GOT3 (cell line): Measurements from ENCODE around the gene EXOC4.

ENCODE experiments used
- DNase-seq: peaks from one replicate; lab custom pipeline; 2025; ENCODE audit warnings: mixed read lengths; lab: John Stamatoyannopoulos, UW

Gene EXOC4

DNA sequence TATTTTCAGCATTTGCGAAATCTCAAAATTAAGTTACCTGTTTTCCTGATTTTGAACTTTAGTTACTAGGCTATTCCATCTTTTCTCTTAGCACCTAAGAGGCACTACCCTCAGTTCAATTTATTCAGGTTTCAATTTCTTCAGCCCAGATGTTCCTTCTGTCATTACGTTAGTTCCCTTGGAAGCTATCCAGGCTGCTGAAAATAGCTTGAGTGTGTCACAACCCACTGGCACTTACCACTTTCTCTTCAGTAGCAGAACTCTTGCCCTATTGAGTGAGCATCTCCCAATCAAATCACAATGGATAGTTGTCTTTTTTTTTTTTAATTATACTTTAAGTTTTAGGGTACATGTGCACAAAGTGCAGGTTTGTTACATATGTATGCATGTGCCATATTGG, 541.6 kb downstream of the EXOC4 start:
- no peak for DNase-seq

DNA sequence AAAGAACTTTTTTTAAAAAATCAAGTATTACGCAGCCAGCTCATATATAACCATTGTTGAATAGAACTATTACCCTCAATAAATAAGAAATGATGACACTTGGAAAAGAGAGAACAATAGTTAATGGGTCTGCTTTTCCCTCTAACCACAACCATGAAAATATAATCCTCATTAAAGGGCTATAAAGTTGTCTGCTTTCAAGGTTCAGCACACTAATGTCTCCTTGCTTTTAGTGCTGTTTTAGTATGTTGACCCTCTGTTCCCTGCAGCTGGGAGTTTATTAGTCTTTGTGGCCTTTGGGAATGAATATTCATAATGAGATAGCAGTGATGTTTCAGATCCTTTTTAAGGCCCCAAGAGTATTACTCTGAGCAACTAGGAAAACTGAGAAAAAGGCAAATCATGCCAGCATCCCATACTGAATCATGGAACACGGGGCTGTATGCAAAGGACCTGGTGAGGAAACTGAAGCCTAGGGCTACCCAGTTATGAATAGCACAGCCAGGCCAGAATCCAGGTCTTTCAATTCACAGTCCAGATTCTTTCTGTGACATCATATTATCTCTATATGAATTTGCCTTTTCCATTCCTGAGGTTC, 542.3 kb downstream of the EXOC4 start:
- no peak for DNase-seq

DNA sequence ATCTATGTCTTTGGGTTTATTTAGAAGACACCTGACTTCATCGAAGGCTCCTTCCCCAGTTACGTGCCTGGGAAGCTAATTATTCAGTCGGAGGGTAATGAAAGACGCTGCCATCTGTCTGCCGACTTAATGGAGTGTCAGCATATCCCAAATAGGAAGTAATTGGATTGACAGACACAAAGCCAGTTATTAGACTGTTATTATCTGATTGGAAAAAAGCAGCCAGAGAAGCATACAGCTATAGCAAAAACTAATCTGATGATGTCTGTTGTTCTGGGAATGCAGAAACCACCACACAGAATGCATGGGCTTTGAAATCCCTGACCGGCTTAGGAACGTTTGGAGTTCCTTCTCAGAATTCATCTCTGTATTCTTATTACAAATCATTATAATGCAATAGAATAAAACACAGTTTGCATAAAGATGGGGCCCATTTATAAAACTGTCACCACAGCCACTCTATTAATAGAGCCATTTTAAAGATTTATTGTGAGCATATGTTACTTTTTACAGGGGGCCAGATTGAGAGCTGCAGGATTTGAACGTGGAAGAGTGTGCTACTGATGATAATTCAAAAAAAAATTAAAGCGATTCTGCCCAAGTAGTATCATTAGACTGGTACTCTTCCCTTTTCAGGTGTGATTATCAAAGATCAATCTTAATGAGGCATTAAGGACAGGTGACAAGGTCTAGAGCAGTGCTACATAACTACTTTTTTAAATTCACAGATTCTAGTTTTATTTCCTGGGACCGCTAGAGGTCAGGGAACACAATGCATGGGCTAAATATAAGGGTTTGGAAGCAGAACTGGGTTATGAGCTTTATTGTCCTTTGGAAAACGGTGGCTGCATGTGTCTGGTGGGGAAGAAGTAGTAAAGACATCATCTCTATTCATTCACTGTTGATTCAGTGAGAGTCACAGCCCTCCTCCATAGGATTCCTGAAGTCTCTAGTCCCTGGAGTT, 544.2 kb downstream of the EXOC4 start:
- no peak for DNase-seq

- DNase-seq: no peak
Observed at GRCh38 chr7:133797818-133798520, 545.1 kb downstream of the EXOC4 start.

DNA sequence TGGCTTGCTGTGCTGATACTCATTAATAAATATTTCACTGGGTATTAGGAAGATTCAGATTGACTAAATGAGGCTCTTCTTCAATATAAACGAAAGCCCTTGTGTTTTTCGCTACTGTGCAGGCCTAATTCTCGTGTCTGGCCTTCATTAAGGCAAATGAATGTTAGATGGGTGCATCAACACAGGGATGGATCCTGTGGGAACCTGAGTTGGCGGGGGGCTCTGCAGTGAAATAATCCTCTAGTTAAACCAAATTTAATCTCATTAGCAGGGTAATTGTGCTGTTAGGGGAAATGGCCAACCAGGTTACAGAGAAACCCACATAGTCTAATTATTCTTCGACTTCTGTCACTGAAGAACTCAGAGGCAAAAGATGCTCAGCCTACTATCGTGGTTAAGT, 548.5 kb downstream of the EXOC4 start:
- no peak for DNase-seq

DNA sequence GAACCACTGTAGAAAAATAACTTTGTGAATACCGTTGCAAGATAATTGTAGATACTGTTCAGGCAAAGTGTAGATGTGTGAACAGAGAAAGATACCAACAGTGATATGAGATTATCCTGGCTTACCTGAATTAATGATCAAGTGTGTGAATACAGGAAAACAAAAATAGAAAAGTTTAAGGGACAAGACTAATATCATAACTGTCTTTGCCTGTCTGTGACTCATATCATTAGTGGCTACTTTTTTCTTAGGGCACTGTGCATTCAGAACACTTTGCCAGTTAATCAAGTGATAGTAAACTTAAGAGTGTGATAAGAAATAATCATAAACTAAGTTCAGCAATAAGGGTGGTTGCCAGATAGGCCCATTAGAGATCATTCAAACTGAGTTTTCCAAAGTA, 551.2 kb downstream of the EXOC4 start:
- DNase-seq: no peak

DNA sequence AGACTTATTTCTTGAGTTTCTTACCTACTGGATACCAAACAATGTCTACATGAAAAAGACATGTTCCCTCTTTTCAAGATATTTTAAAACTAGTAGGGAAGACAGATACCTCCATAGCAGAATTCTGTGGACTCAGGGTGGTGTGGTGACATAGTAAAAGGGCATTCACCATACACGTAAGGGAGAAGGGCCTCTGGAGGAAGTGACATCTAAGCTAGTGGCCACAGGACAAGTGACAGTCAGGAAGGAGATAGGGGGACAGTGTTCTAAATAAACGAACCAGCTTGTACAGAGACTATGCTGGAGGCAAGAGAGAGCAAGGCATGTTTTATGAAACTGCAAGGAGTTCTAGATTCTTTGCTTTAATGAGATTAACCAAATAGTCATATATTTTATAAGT, 552.5 kb downstream of the EXOC4 start:
- DNase-seq: no peak

DNA sequence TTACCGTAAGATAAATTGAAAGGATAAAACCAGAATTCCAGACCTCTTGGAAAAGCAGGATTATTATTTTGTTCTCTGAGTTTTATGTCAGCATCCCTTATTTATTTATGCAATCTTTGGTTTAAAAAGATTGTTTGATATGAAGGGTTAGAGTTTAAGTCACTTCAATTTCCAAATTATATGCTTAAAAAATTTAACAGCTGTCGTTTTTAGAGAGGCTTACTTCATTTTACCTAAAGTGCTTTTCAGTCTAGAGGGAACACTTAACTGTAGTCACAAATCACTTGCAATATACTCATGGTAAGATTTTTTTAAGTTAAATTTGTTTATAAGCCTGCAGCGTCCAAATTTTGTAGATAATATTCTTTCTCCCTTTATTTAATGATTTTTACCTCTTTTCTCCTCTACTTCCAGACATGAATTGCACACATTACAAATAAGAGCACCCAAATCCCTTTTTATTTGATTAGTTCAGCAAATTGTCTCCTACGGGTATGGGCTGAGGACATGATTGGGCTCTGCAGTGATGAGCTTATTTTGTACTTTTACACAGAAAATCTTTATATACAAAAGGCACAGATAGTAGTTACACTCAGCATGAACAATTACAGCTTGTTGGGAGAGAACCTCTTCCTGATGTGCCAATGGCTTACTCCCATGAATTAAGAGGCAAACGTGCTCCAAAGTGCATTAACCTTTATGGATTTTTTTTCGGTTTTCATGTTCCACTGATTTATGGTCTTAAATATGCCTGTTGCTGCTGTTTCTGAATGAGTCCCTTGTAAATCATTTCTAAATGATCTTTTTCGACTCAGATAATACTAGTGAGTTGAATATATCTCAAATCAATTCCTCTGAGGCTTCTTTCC, 555.0 kb downstream of the EXOC4 start:
- no peak for DNase-seq

DNA sequence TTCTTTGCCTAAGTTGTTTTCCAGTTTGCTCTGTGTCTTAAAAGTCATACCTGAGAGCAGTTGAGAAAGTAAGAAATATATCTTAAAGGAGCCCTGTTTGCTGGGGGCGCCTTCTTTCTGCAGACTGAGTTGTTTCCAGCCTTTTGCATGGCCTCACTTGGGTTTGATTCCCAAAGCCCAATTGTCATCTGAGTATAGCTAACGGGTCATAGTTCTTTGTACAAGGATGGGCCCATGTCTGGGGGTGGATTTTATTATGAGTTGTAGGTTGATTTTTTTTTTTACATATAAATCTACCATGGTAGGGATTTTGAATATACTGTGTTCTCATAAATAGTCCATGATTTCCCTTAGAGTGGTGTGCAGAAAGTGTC, 555.6 kb downstream of the EXOC4 start:
- DNase-seq: no peak

DNA sequence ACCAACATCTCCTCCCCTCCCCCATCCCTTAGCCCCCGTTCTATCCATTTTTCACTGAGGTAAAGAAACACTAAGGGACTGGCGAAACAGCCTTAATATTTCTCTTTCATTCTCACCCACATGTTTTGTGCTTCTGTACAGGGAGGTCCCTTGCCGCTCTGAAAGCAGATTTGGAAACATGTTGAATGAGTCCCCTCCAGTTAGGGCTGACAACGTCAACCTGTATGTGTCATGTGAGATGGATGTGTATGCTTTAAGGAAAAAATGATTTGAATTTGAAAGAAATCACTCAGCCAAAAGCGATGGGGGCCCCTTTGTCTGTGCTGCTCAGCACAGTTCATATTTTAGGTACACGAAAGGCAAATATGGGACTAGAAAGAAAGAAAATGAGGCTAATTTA, 560.0 kb downstream of the EXOC4 start:
- DNase-seq: no peak

DNA sequence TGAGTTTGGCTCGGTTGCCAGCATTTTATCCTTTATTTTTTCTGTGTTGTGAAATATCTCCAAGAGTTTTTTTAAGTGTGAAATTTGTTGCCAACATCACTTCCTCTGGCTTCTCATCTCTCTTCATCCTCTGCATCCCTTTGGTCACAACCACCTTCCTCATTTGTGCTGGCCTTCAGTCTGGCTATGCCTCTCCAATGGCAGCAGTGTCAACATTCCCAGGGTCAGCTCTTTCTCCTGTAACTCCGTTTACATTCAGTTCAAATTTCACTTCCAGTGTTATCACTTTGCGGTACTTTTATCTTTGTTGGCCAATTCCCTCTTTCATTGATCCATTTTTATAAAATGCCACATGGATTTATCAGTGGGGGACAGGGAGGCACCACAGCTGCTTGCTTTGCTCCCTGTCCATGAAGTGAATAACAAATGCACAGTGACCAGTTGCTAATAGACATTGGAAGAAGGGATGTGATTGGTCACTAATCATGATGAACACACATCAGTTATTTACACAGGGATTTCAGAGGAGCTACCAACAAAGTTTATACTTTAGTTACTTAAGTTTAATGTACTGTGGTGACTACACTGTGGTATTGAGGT, 562.8 kb downstream of the EXOC4 start:
- DNase-seq: no peak

- no peak for DNase-seq
Observed at GRCh38 chr7:133819695-133820094, 566.8 kb downstream of the EXOC4 start.

DNA sequence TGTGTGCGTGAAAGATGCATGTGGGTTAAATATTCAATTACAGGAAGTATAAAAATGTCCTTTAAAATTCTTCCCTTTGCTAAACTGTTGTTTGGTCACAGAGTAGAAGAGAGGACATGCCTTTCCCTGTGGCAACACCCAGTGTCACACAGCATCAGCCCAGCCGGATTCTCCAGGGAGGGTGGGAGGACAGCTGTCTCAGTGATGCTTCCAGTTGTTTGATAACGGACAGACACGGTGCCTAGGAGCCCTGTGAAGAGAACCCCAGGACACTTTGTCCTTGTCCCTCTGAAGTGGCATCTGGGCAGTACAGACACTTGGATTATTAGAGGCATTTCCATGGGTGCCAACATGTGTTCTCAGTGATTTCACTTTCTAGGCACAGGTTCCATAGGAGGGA, 567.7 kb downstream of the EXOC4 start:
- DNase-seq: no peak

DNA sequence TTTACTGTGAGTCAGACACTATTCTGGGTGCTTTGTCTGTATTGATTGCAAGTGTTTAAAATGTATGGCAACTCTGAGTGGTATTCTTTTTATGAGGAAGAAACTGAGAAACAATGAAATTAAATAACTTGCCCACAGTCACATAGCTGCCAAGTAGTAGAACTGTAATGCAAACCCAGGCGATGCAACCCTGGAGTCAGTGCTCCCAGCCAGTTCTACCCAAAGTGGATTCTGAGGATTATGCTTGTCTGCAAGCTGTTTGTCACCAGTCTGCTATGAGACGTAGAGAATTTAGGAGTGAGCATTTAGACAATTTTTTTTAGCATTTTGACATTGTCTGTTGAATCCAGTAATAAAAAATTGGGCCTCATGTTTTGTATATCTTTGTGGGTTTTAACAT, 568.3 kb downstream of the EXOC4 start:
- no peak for DNase-seq

GRCh38 chr7:133822001-133822641, 569.2 kb downstream of the EXOC4 start:
- no peak for DNase-seq

DNA sequence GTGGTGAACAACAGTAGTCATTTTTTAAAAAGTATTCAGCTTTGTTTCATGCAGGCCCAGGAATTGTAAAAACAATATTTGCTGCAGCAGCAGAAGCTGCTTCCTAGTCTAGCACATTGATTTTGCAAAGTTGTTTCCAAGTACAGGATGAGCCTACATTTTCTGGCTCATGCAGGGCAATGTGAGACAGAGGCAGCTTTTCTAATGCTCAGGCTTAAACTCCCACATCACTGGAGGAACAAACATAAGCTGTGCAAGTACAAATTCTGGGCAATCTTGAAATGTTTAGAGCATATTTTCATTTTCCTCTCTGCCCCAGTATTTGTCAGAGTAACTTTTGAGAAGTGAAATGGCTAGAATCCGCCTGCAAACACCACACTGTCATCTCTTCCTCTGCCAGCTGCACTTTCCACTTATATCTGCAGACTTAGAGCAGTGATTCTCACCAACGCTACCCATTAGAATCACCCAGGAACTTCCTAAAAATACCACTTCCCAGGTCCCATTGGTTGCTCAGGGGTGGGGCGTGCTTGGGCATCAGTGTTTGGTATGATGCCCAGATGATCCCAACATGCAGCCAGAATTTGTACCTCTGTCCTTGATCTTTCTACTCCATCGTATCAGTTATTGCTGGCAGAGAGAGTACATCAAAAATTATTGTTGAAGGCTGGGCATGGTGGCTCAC, 570.1 kb downstream of the EXOC4 start:
- DNase-seq: no peak

DNA sequence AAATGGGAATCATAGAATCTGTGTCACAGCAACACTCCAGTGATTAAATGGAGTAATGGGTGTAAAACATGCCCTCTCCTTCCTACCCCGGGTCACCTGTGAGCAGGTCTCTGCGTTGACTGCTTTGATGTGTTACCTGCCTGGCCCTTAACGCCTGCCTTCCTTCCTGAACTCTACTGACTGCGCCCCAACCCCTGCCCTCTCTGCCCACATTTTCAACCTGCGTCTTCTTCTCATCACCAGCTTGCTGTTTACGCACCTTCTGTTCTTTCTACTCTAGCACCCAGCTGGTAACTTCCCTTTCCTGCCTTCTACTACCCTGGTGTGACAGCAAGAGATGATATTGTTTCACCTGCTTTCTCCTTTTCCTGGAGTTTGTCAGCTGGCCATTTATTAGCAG, 571.3 kb downstream of the EXOC4 start:
- no peak for DNase-seq

DNA sequence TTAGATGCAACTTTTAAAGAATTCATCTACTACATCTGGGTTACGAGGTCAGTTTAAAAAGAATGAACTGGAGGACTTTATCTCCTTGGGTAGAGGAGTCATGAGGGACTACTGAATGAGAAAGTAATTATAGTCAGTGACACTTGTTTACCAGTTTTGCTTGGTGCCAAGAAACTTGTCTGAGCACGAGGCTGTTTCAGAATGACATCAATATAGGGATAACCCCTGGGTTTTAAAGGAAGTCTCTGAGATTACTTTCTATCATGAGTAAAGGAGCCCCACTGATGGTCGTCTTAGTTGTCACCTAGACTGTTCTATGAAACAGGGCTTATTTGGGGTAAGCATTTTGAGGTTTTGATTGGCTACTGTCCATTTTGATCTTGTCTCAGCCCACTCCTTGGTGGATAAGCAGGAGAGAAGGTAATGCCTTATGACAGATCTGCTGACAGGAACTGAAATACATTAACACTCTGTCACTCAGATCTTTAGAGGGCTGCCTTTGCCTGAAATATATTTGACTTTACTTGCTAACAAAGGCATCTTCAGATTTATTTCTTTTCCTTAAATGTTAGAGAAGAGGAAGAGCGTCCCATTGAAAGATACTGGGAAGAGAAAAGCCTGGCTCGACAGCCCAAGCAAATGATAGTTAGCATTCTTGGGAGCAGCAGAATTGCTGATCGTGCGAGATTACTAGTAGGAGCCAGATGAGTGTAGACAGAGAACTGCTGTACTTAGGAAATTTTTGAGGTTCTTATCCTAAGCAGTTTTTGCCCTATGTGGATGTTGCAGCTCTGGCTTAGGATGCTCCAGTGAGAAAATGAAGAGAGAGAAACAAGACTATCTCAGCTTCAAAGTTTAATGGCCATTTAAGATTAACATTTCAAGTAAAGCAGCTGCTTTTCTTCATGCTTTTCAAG, 575.1 kb downstream of the EXOC4 start:
- no peak for DNase-seq

DNA sequence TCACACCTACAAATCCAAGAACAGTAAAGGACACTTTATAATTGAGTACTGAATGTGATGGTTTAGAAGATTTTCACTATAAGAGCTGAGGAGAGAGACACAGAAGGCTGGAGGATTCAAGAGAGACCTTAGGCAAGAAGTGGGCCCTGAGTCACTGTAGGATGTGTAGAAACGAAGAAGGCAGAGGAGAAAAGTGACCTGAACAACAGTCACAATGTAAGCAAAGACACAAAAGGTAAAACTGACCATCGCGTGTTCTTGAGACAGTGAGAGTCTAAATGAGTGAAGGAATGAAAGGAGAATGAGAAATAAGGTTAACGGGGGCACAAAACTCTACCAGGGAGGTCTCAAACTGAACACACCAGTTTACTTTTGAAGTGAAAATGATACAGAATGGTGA, 576.0 kb downstream of the EXOC4 start:
- no peak for DNase-seq
